Panc1 (cell line): ENCODE data around the gene ETV7.

Experiments used
- CTCF ChIP-seq: fragments of 450-650 bp; IDR thresholded peaks from 2 replicates; pipeline ENCODE4 v1.5.1; 2017; ENCODE audit warnings: mild to moderate bottlenecking
- POLR2AphosphoS5 ChIP-seq: IDR thresholded peaks from 2 replicates; pipeline ENCODE4 v1.6.1; 2012; ENCODE audit warnings: mild to moderate bottlenecking, low read depth, low read length, moderate library complexity
- SIN3A ChIP-seq: IDR thresholded peaks from 2 replicates; pipeline ENCODE4 v1.6.1; 2012; ENCODE audit warnings: low read depth, mild to moderate bottlenecking, low read length, moderate library complexity, borderline replicate concordance; ENCODE audit not compliant: insufficient read depth

DNA sequence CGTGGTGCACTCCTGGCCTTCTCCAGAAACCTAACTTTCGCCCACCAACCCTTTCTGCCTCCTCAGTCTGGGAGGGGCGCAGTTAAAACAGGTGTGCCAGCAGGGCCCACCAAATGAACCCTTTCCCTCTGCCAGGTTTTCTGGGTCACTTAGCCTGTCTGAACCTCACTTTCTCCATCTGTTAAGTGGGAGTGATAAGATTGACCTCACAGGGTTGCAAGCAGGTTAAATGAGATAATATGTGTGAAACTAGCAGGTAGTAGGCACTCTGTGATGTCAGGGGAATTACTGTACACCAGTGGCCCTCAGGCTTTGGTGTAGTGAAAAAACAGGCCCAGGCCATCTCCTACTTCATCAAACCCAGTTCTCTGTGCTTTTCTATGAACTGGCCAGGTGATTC lies 64.9 kb downstream of the ETV7 start:
- TF ChIP-seq CTCF: no peak
- TF ChIP-seq POLR2AphosphoS5: no peak
- TF ChIP-seq SIN3A: no peak
